ENCODE results near the gene OLFM1.

The OLFM1 gene

DNA sequence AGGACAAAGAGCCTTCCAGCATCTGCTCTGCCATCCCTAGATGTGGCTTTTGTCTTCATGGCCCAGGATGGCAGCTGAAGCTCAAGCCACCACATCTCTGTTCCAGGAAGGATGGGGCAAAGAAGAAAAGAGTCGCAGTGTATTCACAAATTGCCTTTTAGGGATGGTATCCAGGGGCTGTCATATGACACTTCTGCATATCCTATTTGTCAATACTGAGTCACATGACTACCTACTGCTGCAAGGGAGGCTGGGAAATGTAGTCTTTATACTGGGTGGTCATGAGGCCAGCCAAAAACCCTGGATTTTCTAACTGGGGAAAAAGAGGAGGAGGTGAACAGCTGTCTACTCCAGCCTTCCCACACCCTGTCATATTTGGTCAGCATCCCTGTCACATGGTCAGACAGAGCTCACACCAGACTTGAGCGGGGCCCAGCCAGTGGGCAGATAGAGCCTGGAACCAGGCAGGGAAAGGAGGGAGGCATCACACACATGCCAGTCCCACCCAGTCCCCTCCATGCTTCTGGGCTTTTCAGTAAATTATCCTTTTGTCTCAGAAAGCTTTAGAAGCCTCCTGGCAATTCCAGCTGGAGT is 52.0 kb downstream of the OLFM1 start:
- Histone ChIP-seq H3K27me3 (ENCODE audit: control insufficient read depth, insufficient read depth, low read length) (no peaks in the 10 kb centered on the region), H3K4me1 (no peaks in the 10 kb centered on the region), H3K79me2 (no peaks in the 10 kb centered on the region), H2AFZ (no peak overlapping the region), H3K9me3 (ENCODE audit: control insufficient read depth, low read length) (no peaks in the 10 kb centered on the region), H3K4me2 (ENCODE audit: low read length) (no peak overlapping the region), H3K4me3 (ENCODE audit: low read depth, low read length) (no peak overlapping the region), H3K36me3 (ENCODE audit: control insufficient read depth, insufficient read depth, low read length) (no peaks in the 10 kb centered on the region), H3K9ac (no peak overlapping the region), H3K27ac (no peak overlapping the region)
- TF ChIP-seq, protein P1, sequence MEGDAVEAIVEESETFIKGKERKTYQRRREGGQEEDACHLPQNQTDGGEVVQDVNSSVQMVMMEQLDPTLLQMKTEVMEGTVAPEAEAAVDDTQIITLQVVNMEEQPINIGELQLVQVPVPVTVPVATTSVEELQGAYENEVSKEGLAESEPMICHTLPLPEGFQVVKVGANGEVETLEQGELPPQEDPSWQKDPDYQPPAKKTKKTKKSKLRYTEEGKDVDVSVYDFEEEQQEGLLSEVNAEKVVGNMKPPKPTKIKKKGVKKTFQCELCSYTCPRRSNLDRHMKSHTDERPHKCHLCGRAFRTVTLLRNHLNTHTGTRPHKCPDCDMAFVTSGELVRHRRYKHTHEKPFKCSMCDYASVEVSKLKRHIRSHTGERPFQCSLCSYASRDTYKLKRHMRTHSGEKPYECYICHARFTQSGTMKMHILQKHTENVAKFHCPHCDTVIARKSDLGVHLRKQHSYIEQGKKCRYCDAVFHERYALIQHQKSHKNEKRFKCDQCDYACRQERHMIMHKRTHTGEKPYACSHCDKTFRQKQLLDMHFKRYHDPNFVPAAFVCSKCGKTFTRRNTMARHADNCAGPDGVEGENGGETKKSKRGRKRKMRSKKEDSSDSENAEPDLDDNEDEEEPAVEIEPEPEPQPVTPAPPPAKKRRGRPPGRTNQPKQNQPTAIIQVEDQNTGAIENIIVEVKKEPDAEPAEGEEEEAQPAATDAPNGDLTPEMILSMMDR (IDR thresholded peaks at IDR 0.05): no peak

GRCh38 chr9:135141183-135141774 is 53.8 kb downstream of the OLFM1 start:
- Histone ChIP-seq H3K9me3 (ENCODE audit: control insufficient read depth, low read length) (no peaks in the 10 kb centered on the region), H3K4me2 (ENCODE audit: low read length) (no peak overlapping the region), H3K79me2 (no peaks in the 10 kb centered on the region), H3K27ac (no peak overlapping the region), H3K9ac (no peak overlapping the region), H3K27me3 (ENCODE audit: control insufficient read depth, insufficient read depth, low read length) (no peaks in the 10 kb centered on the region), H3K36me3 (ENCODE audit: control insufficient read depth, insufficient read depth, low read length) (no peaks in the 10 kb centered on the region), H3K4me3 (ENCODE audit: low read depth, low read length) (no peak overlapping the region), H2AFZ (no peak overlapping the region), H3K4me1 (no peaks in the 10 kb centered on the region)
- TF ChIP-seq, protein P1 (IDR thresholded peaks at IDR 0.05): no peak

- H3K4me2 ChIP-seq (ENCODE audit: low read length): no peak overlapping the region
- H3K27ac ChIP-seq: no peak overlapping the region
- H3K27me3 ChIP-seq (ENCODE audit: control insufficient read depth, insufficient read depth, low read length): no peaks in the 10 kb centered on the region
- no peaks in the 10 kb centered on the region for H3K79me2 ChIP-seq
- H3K4me1 ChIP-seq: no peaks in the 10 kb centered on the region
- TF ChIP-seq, protein P1 (IDR thresholded peaks at IDR 0.05): no peak
- no peak overlapping the region for H3K9ac ChIP-seq
- no peaks in the 10 kb centered on the region for H3K9me3 ChIP-seq (ENCODE audit: control insufficient read depth, low read length)
- no peak overlapping the region for H3K4me3 ChIP-seq (ENCODE audit: low read depth, low read length)
- H3K36me3 ChIP-seq (ENCODE audit: control insufficient read depth, insufficient read depth, low read length): no peaks in the 10 kb centered on the region
- H2AFZ ChIP-seq: no peak overlapping the region
These were observed 57.2 kb downstream of the OLFM1 start for GRCh38 chr9:135144581-135145170.

GRCh38 chr9:135145312-135145711 is 57.8 kb downstream of the OLFM1 start:
- no peaks in the 10 kb centered on the region for H3K79me2 ChIP-seq
- H3K27ac ChIP-seq: no peak overlapping the region
- TF ChIP-seq, protein P1 (IDR thresholded peaks at IDR 0.05): no peak
- no peaks in the 10 kb centered on the region for H3K36me3 ChIP-seq (ENCODE audit: control insufficient read depth, insufficient read depth, low read length)
- no peaks in the 10 kb centered on the region for H3K27me3 ChIP-seq (ENCODE audit: control insufficient read depth, insufficient read depth, low read length)
- no peak overlapping the region for H3K9ac ChIP-seq
- no peaks in the 10 kb centered on the region for H3K9me3 ChIP-seq (ENCODE audit: control insufficient read depth, low read length)
- H3K4me3 ChIP-seq (ENCODE audit: low read depth, low read length): no peak overlapping the region
- H3K4me2 ChIP-seq (ENCODE audit: low read length): no peak overlapping the region
- H3K4me1 ChIP-seq: no peaks in the 10 kb centered on the region
- no peak overlapping the region for H2AFZ ChIP-seq
